NCI-H146 treated with DMSO at 0.1 percent for 48 hours (cell line): ENCODE results near the gene ACOT6.
"Not testable (repeated sequence)": the region's sequence is repeated elsewhere in the genome, so short reads cannot be mapped to it uniquely, and the experiment has no call there.

Source experiments
- DNase-seq: peaks from one replicate; lab custom pipeline; 2025; ENCODE audit not compliant: unreplicated experiment; lab: John Stamatoyannopoulos, UW

Gene ACOT6

GRCh38 chr14:73644531-73645247 is 32.4 kb downstream of the ACOT6 start, which contains the start of gene DNAL1:
TSS of gene DNAL1 (plus strand) at chr14:73644986. CDS start at chr14:73645040, 54 bp downstream.
- DNase-seq = peak; percentile 73

- no peak for DNase-seq
These were observed 32.9 kb downstream of the ACOT6 start for GRCh38 chr14:73645248-73645610.

- DNase-seq = no peak
These were observed 38.7 kb downstream of the ACOT6 start for GRCh38 chr14:73651005-73651404.

GRCh38 chr14:73655851-73656250 is 43.5 kb downstream of the ACOT6 start:
- no peak for DNase-seq

GRCh38 chr14:73659202-73659601 is 46.9 kb downstream of the ACOT6 start:
- not testable (repeated sequence) for DNase-seq

- DNase-seq = no peak
These were observed 48.2 kb downstream of the ACOT6 start for GRCh38 chr14:73660511-73660910.

GRCh38 chr14:73661872-73662271 is 49.6 kb downstream of the ACOT6 start:
- no peak for DNase-seq

GRCh38 chr14:73662487-73662943 is 50.2 kb downstream of the ACOT6 start:
- no peak for DNase-seq

GRCh38 chr14:73663548-73664212 is 51.4 kb downstream of the ACOT6 start:
- peak; percentile 1 for DNase-seq

GRCh38 chr14:73665130-73665529 is 52.8 kb downstream of the ACOT6 start:
- no peak for DNase-seq

- no peak for DNase-seq
These were observed 54.3 kb downstream of the ACOT6 start for GRCh38 chr14:73666583-73666982.

GRCh38 chr14:73667854-73668253 is 55.5 kb downstream of the ACOT6 start:
- DNase-seq = no peak
